GM12878 (cell line): ENCODE measurements around the gene GMIP. TPM values are rescaled to one million over a fixed set of nuclear protein-coding genes. Genes with fewer than 3 reads are reported as not detected.

Source experiments
- ATAC-seq: fragments of 200-7000 bp; cut with Tn5 transposase; 3 replicates; pipeline ENCODE4 v1.9.1; 2020; ENCODE audit warnings: mild to moderate bottlenecking, moderate library complexity
- BruUV-seq: library from RNA; stranded (reverse); fragments of 400-500 nt; replicated peaks from 2 replicates; lab custom pipeline; 2021; lab: Mats Ljungman, UMichigan
- CTCF ChIA-PET: fragments of 300-600 bp; sonication (Branson Sonifier 250); formaldehyde crosslinking; extraction: SDS; loops from one replicate; lab custom pipeline; 2021; ENCODE audit warnings: inconsistent platforms; lab: Yijun Ruan, JAX
- POLR2A ChIA-PET: fragments of 350-600 bp; formaldehyde crosslinking; extraction: SDS; loops from one replicate; lab custom pipeline; 2021; ENCODE audit warnings: inconsistent platforms; lab: Charles Lee
- RAD21 ChIA-PET: fragments of 300-600 bp; sonication (Branson Sonifier 250); formaldehyde crosslinking; loops from one replicate; lab custom pipeline; 2023; ENCODE audit warnings: antibody characterized with exemption; ENCODE audit not compliant: unreplicated experiment; lab: Charles Lee
- SMC1A ChIA-PET: fragments of 300-600 bp; sonication (Branson Sonifier 250); formaldehyde crosslinking; loops from one replicate; lab custom pipeline; 2023; ENCODE audit not compliant: unreplicated experiment, uncharacterized antibody; lab: Charles Lee
- DNase-seq: peaks from one replicate; pipeline ENCODE4 v3.0.0-alpha.2; 2011; ENCODE audit warnings: low read depth, low spot score
- FAIRE-seq: peaks from 3 replicates; lab custom pipeline; 2011; peaks lifted over from hg19 to GRCh38; lab: Jason Lieb, UNC
- H2AFZ ChIP-seq: 2 replicates; pipeline ENCODE4 v1.6.0; 2011; ENCODE audit warnings: low read depth, low read length, control low read depth; ENCODE audit not compliant: control insufficient read depth
- H3K27ac ChIP-seq: 2 replicates; pipeline ENCODE4 v1.5.1; 2011; ENCODE audit warnings: control low read depth; ENCODE audit not compliant: control insufficient read depth, insufficient read depth
- H3K27me3 ChIP-seq, 2 experiments: replicated peaks in 1 of 2; 2 replicates each; pipeline versions ENCODE4 v1.6.0 to v1.6.1; 2011; ENCODE audit warnings: low read length in 1 of 2; ENCODE audit not compliant: control insufficient read depth in 2 of 2, insufficient read depth in 2 of 2
- H3K36me3 ChIP-seq, 2 experiments: 2 replicates each; pipeline ENCODE4 v1.5.1; 2011; ENCODE audit warnings: low read length in 1 of 2; ENCODE audit not compliant: control insufficient read depth in 2 of 2, insufficient read depth in 2 of 2
- H3K4me1 ChIP-seq: 2 replicates; pipeline ENCODE4 v1.6.1; 2011; ENCODE audit warnings: mild to moderate bottlenecking, low read length, moderate library complexity, mixed read lengths; ENCODE audit not compliant: control insufficient read depth, insufficient read depth
- H3K4me2 ChIP-seq: 2 replicates; pipeline ENCODE4 v1.6.0; 2011; ENCODE audit warnings: control low read depth; ENCODE audit not compliant: control insufficient read depth, insufficient read depth
- H3K4me3 ChIP-seq: fragments of 200-600 bp; sonication (generic); 2 replicates; pipeline ENCODE4 v1.5.1; 2016
- H3K79me2 ChIP-seq: 2 replicates; pipeline ENCODE4 v1.6.0; 2011; ENCODE audit warnings: low read length; ENCODE audit not compliant: control insufficient read depth, insufficient read depth
- H3K9ac ChIP-seq: 2 replicates; pipeline ENCODE4 v1.8.0; 2011; ENCODE audit warnings: low read length, control low read depth, mixed read lengths; ENCODE audit not compliant: control insufficient read depth, insufficient read depth
- H3K9me3 ChIP-seq: replicated peaks from 3 replicates; pipeline ENCODE4 v1.5.1; 2011; ENCODE audit warnings: mild to moderate bottlenecking, low read length; ENCODE audit not compliant: control insufficient read depth, insufficient read depth
- H4K20me1 ChIP-seq: 2 replicates; pipeline ENCODE4 v1.6.0; 2011; ENCODE audit not compliant: control insufficient read depth, insufficient read depth
- BRCA1 ChIP-seq: IDR thresholded peaks from 2 replicates; pipeline ENCODE4 v1.6.1; 2011; ENCODE audit warnings: low read depth, low read length, improper control_type of control experiment
- HCFC1 ChIP-seq: fragments of 150-350 bp; IDR thresholded peaks from 2 replicates; pipeline ENCODE4 v1.6.1; 2014; ENCODE audit warnings: low read length
- LARP7 ChIP-seq: fragments of 450-650 bp; IDR thresholded peaks from 2 replicates; pipeline ENCODE4 v1.6.1; 2017; ENCODE audit warnings: mild to moderate bottlenecking
- MEF2A ChIP-seq: IDR thresholded peaks from 2 replicates; pipeline ENCODE4 v1.6.1; 2011; ENCODE audit warnings: low read depth, mild to moderate bottlenecking, low read length, moderate library complexity; ENCODE audit not compliant: insufficient read depth
- MEF2B ChIP-seq: fragments of 450-650 bp; IDR thresholded peaks from 2 replicates; pipeline ENCODE4 v1.6.1; 2018; ENCODE audit warnings: mild to moderate bottlenecking, moderate library complexity; ENCODE audit not compliant: partially characterized antibody, poor library complexity, severe bottlenecking
- NFIC ChIP-seq: IDR thresholded peaks from 2 replicates; pipeline ENCODE4 v1.6.1; 2012; ENCODE audit warnings: low read depth, mild to moderate bottlenecking, inconsistent platforms, low read length, moderate library complexity
- NR2C1 ChIP-seq: fragments of 450-650 bp; IDR thresholded peaks from 2 replicates; pipeline ENCODE4 v1.6.1; 2017; ENCODE audit warnings: antibody characterized with exemption, mild to moderate bottlenecking, moderate library complexity
- SIN3A ChIP-seq: IDR thresholded peaks from 2 replicates; pipeline ENCODE4 v1.6.1; 2012; ENCODE audit warnings: low read depth, low read length, improper control_type of control experiment
- SMAD1 ChIP-seq: fragments of 450-650 bp; IDR thresholded peaks from 2 replicates; pipeline ENCODE4 v1.6.1; 2018; ENCODE audit warnings: mild to moderate bottlenecking, low read depth; ENCODE audit not compliant: partially characterized antibody
- SPI1 ChIP-seq: IDR thresholded peaks from 2 replicates; pipeline ENCODE4 v1.6.1; 2011; ENCODE audit warnings: low read depth, mild to moderate bottlenecking, low read length, moderate library complexity, borderline replicate concordance; ENCODE audit not compliant: insufficient read depth
- STAT1 ChIP-seq: fragments of 450-650 bp; conservative IDR thresholded peaks from 2 replicates; pipeline ENCODE4 v1.6.1; 2014; ENCODE audit warnings: antibody characterized with exemption, mild to moderate bottlenecking
- WGBS: methylation state at CpG from one replicate; pipeline ENCODE4 v1.1.6; 2016; ENCODE audit warnings: low lambda C conversion rate; ENCODE audit not compliant: insufficient replicate concordance, insufficient coverage; ENCODE audit errors: missing lambda C conversion rate; 5-methylcytosine and 5-hydroxymethylcytosine counted together
- in situ Hi-C: fragments of 300-500 bp; cut with MboI; formaldehyde crosslinking; loops from 9 replicates; pipeline ENCODE4 v1.14.3; 2018; ENCODE audit warnings: mixed read lengths
- intact Hi-C: fragments of 100-400 bp; cut with micrococcal nuclease; formaldehyde crosslinking; loops from one replicate; pipeline ENCODE4 v1.14.2; 2022; ENCODE audit not compliant: unreplicated experiment
- polyA plus RNA-seq, 11 experiments: library from polyadenylated mRNA; depleted of rRNA in 4 of 11; unstranded in 6 of 11; stranded (reverse) in 5 of 11; fragments of >200 nt; fragmentation: Nextera tagmentation in 4 of 11; fragmentation: Illumina TruSeq in 1 of 11; extraction: Ambion mirVana in 4 of 11; extraction: Trizol in 1 of 11; gene quantifications; 1 replicate in 1 of 11; 2 replicates in 10 of 11; pipeline versions ENCODE4 v1.2.1 to v1.2.3, GENCODE V29; 2011 to 2016; ENCODE audit warnings: inconsistent platforms in 2 of 11, missing spikeins in 2 of 11, low read depth in 1 of 11
- total RNA-seq, 4 experiments: library from RNA; depleted of rRNA in 3 of 4; stranded (reverse); fragments of >200 nt in 3 of 4; fragmentation: Illumina TruSeq in 1 of 4; extraction: Trizol in 1 of 4; gene quantifications; 2 replicates each; pipeline versions ENCODE4 v1.2.1 to v1.2.3, GENCODE V29; 2013 to 2021
- TF ChIP-seq, protein P1 (sequence below): IDR thresholded peaks from 2 replicates; pipeline ENCODE4 v1.6.1; 2011; ENCODE audit warnings: mild to moderate bottlenecking, low read depth, low read length, moderate library complexity; ENCODE audit not compliant: insufficient replicate concordance
- TF ChIP-seq, protein P2 (sequence below): fragments of 450-650 bp; IDR thresholded peaks from 2 replicates; pipeline ENCODE4 v1.6.1; 2017; ENCODE audit warnings: low read depth, mild to moderate bottlenecking, moderate library complexity
- TF ChIP-seq, protein P3 (sequence below): IDR thresholded peaks from 2 replicates; pipeline ENCODE4 v1.6.1; 2011; ENCODE audit warnings: low read depth, mild to moderate bottlenecking, low read length, moderate library complexity, borderline replicate concordance; ENCODE audit errors: extremely low read depth

Gene GMIP
- total and polyA plus RNA-seq, 10 of the 15 experiments (the other 5 are each of a cell fraction or from before 2014, with no cell fraction given), result 1.5 to 63.5 (median 22.3) TPM

DNA sequence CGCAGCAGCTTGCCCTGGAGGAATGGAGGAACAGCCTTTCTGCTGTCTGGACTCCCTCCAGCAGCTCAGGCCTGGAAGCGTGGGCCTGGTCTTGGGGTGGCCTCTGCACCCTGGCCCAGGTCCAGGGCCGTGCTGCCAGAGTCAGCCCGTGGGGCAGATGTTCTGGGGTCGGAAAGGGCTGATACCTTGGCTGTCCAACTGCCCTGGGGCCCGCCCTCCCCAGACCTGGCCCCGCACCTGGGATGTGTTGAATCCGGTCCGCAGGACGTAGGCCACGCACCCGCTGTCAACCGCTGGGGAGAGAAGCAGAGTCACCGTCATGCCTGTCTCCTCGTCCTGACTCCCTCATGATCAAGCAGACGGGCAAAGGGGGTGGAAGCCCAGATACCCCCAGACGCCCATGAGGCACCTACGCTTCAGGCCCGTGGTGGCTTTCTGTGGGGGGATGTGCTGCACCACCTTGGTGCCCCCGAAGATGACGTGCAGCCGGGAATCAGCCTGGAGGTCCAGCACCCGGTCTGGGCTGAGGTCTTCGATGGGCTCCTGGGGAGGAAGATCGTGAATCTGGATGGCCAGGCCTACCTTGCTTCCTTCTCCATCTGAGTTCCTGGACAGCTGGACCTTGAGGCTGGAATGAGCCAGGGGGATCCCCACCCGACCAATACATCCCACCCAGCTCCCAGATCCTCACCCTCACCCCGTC lies 12.3 kb upstream of the GMIP start (continued):
- TF ChIP-seq SMAD1 (no peak), BRCA1 (no peak)

DNA sequence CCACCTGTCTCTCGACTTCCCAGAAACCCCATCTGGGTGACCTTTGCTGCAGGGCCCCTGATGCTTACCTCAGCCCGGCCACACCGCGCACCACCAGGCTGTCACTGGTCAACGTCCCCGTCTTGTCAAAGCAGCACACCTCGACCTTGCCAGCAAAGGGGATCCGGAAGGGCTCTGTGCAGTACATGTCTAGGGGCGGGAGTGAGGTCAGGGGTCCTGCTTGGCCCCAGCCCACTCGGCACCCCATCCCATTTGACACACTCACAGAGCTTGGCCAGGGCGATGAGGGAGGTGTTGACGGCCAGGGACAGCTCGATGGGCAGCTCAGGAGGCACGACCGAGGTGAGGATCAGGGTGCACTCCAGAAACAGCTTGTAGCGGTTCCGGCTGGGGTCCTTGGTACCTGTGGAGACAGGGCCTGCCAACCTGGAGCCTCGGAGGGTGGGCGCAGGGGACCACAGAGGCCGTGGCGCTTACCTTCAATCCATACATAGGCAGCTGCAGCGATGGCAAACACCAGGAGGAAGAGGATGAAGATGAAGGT lies 11.7 kb upstream of the GMIP start:
- no peak for DNase-seq
- FAIRE-seq, result no peak
- H3K9me3 ChIP-seq, result no peaks in the 10 kb centered on the region
- intact Hi-C loops (no loop called here), in situ Hi-C loops (no loop called here)
- no TSS peak for BruUV-seq
- H3K9ac ChIP-seq, result no peak overlapping the region
- ATAC-seq, result no peak
- ChIA-PET SMC1A (interaction anchor here (1.0 kb wide), 1 partner anchor 64 kb away, joined by 3 read pairs; no protein-coding TSS in a partner anchor), RAD21 (no interaction called here), POLR2A (no interaction called here), CTCF (no interaction called here)
- no peaks in the 10 kb centered on the region for H3K4me1 ChIP-seq
- peaks cover 8% of the 10 kb centered on the region for H3K79me2 ChIP-seq
- TF ChIP-seq MEF2A, result no peak
- TF ChIP-seq NFIC, result no peak
- no peak for TF ChIP-seq LARP7
- no peak for TF ChIP-seq MEF2B
- no peak for TF ChIP-seq NR2C1
- TF ChIP-seq HCFC1, result no peak
- TF ChIP-seq, protein P1, sequence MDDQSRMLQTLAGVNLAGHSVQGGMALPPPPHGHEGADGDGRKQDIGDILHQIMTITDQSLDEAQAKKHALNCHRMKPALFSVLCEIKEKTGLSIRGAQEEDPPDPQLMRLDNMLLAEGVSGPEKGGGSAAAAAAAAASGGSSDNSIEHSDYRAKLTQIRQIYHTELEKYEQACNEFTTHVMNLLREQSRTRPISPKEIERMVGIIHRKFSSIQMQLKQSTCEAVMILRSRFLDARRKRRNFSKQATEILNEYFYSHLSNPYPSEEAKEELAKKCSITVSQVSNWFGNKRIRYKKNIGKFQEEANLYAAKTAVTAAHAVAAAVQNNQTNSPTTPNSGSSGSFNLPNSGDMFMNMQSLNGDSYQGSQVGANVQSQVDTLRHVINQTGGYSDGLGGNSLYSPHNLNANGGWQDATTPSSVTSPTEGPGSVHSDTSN, result no peak
- TF ChIP-seq SIN3A, result no peak
- TF ChIP-seq STAT1, result no peak
- TF ChIP-seq, protein P2, sequence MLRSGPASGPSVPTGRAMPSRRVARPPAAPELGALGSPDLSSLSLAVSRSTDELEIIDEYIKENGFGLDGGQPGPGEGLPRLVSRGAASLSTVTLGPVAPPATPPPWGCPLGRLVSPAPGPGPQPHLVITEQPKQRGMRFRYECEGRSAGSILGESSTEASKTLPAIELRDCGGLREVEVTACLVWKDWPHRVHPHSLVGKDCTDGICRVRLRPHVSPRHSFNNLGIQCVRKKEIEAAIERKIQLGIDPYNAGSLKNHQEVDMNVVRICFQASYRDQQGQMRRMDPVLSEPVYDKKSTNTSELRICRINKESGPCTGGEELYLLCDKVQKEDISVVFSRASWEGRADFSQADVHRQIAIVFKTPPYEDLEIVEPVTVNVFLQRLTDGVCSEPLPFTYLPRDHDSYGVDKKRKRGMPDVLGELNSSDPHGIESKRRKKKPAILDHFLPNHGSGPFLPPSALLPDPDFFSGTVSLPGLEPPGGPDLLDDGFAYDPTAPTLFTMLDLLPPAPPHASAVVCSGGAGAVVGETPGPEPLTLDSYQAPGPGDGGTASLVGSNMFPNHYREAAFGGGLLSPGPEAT, result no peak
- no peak for TF ChIP-seq SPI1
- TF ChIP-seq, protein P3, sequence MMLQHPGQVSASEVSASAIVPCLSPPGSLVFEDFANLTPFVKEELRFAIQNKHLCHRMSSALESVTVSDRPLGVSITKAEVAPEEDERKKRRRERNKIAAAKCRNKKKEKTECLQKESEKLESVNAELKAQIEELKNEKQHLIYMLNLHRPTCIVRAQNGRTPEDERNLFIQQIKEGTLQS, result no peak
- H3K27me3 ChIP-seq, result no peaks in the 10 kb centered on the region
- no peak overlapping the region for H3K27ac ChIP-seq
- 99% methylated on average over 20 of the region's 22 CpGs for WGBS
- H3K4me2 ChIP-seq, result no peak overlapping the region
- H2AFZ ChIP-seq, result no peak overlapping the region
- H4K20me1 ChIP-seq, result no peaks in the 10 kb centered on the region
- no peak overlapping the region for H3K4me3 ChIP-seq
- peaks cover 59 to 79% of the 10 kb centered on the region in 2 experiments for H3K36me3 ChIP-seq
